Adrenal gland (tissue), 5 donors: ENCODE measurements around the gene SULF2.

Experiments
- CTCF ChIP-seq, 6 experiments: fragments of 450-650 bp in 4 of 6; fragments of 200-600 bp in 2 of 6; sonication (generic) in 1 of 6; IDR thresholded peaks; 1 replicate in 5 of 6; 2 replicates in 1 of 6; pipeline versions ENCODE4 v1.5.1 to v1.8.0; 2016 to 2021; ENCODE audit warnings: antibody characterized with exemption in 6 of 6, mild to moderate bottlenecking in 2 of 6, moderate library complexity in 1 of 6
- POLR2A ChIP-seq, 2 donors: fragments of 450-650 bp; IDR thresholded peaks; one replicate each; pipeline ENCODE4 v1.6.1; 2017; ENCODE audit warnings: antibody characterized with exemption in 2 of 2, mild to moderate bottlenecking in 2 of 2, moderate library complexity in 1 of 2
- donor health status: DM: no; HTN: no; CAD: no.

DNA sequence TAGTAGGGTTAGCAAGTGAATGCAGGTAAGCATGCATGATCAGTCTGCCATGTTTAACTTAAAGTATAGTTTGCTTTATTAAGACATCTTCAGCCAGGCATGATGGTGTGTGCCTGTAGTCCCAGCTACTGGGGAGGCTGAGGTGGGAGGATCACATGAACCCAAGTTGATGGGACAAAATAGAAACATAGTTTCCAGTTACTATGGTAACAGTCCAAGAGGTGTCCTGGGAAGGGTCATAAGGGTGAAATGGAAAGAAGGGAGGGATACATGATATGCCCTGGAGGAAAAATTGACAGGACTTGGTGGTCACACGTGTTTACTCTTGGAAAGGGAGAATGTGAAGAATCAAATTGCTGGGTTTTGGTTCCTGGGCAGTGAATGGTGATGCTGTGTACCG is 139.6 kb downstream of the SULF2 start:
- no peak for TF ChIP-seq CTCF (IDR thresholded peaks at IDR 0.05)
- TF ChIP-seq POLR2A (IDR thresholded peaks at IDR 0.05) = no peak
